Skin of body (tissue), 2 donors: ENCODE data around the gene CREB3L2. TPM values are rescaled to one million over a fixed set of nuclear protein-coding genes. Genes with fewer than 3 reads are reported as not detected.
"Not testable (repeated sequence)": the region's sequence is repeated elsewhere in the genome, so short reads cannot be mapped to it uniquely, and the experiment has no call there.

ENCODE experiments used
- DNase-seq: peaks from one replicate; lab custom pipeline; 2025; lab: John Stamatoyannopoulos, UW
- total RNA-seq: library from RNA; depleted of rRNA; stranded (reverse); fragments of >200 nt; gene quantifications from one replicate; pipeline ENCODE4 v1.2.3, GENCODE V29; 2014

Gene CREB3L2
- total RNA-seq, 1 donor from 2014 or later: 34.5 TPM

- DNase-seq: no peak
Measured at GRCh38 chr7:137987968-137988367, 13.9 kb downstream of the CREB3L2 start.

- DNase-seq: no peak
Measured at GRCh38 chr7:137987563-137987962, 14.3 kb downstream of the CREB3L2 start.

- DNase-seq: no peak
Measured at GRCh38 chr7:137987018-137987349, 14.9 kb downstream of the CREB3L2 start.

GRCh38 chr7:137986252-137987017 is 15.5 kb downstream of the CREB3L2 start:
- no peak for DNase-seq

GRCh38 chr7:137985897-137986251 is 16.0 kb downstream of the CREB3L2 start:
- DNase-seq: no peak

- DNase-seq: no peak
Measured at GRCh38 chr7:137985253-137985896, 16.5 kb downstream of the CREB3L2 start.

GRCh38 chr7:137984181-137985041 is 17.5 kb downstream of the CREB3L2 start:
- no peak for DNase-seq

GRCh38 chr7:137983323-137984008 is 18.4 kb downstream of the CREB3L2 start:
- DNase-seq: no peak

GRCh38 chr7:137982394-137982793 is 19.5 kb downstream of the CREB3L2 start:
- not testable (repeated sequence) for DNase-seq

- no peak for DNase-seq
Measured at GRCh38 chr7:137981668-137982067, 20.2 kb downstream of the CREB3L2 start.

GRCh38 chr7:137981175-137981574 is 20.7 kb downstream of the CREB3L2 start:
- DNase-seq: no peak

GRCh38 chr7:137980308-137980707 is 21.6 kb downstream of the CREB3L2 start:
- DNase-seq: no peak

GRCh38 chr7:137978464-137979237 is 23.2 kb downstream of the CREB3L2 start:
- no peak for DNase-seq

- no peak for DNase-seq
Measured at GRCh38 chr7:137977173-137977572, 24.7 kb downstream of the CREB3L2 start.

- no peak for DNase-seq
Measured at GRCh38 chr7:137976696-137977095, 25.2 kb downstream of the CREB3L2 start.

- no peak for DNase-seq
Measured at GRCh38 chr7:137976232-137976631, 25.7 kb downstream of the CREB3L2 start.

GRCh38 chr7:137975768-137976167 is 26.1 kb downstream of the CREB3L2 start:
- DNase-seq: peak; percentile 47

GRCh38 chr7:137975221-137975620 is 26.7 kb downstream of the CREB3L2 start:
- DNase-seq: no peak

GRCh38 chr7:137974766-137975165 is 27.1 kb downstream of the CREB3L2 start:
- DNase-seq: no peak

- peak; percentile 15 for DNase-seq
Measured at GRCh38 chr7:137970253-137970975, 31.5 kb downstream of the CREB3L2 start.
